Breast epithelium (tissue), 4 donors: ENCODE data around the gene TMEM218. TPM values are rescaled to one million over a fixed set of nuclear protein-coding genes. Genes with fewer than 3 reads are reported as not detected.

Source experiments
- DNase-seq, 2 donors: peaks; one replicate each; pipeline ENCODE4 v3.0.0-alpha.2; 2019; ENCODE audit warnings: low spot score in 2 of 2
- H3K27ac ChIP-seq, 2 donors: fragments of 200-600 bp; sonication (generic) in 1 of 2; one replicate each; pipeline ENCODE4 v1.5.1; 2016 to 2019; ENCODE audit warnings: mild to moderate bottlenecking in 1 of 2
- H3K27me3 ChIP-seq, 2 donors: fragments of 200-600 bp; sonication (generic) in 1 of 2; one replicate each; pipeline versions ENCODE4 v1.5.1 to v1.6.0; 2017 to 2019; ENCODE audit warnings: control low read depth in 1 of 2, mild to moderate bottlenecking in 1 of 2
- H3K36me3 ChIP-seq: fragments of 200-600 bp; one replicate; pipeline ENCODE4 v1.5.1; 2019
- H3K4me1 ChIP-seq, 2 donors: fragments of 200-600 bp; sonication (generic); one replicate each; pipeline ENCODE4 v1.5.1; 2016 to 2019; ENCODE audit warnings: control low read depth in 1 of 2
- H3K4me3 ChIP-seq, 3 donors: fragments of 200-600 bp; sonication (generic); 1 replicate in 2 of 3; 2 replicates in 1 of 3; pipeline ENCODE4 v1.5.1; 2016 to 2019; ENCODE audit warnings: mild to moderate bottlenecking in 3 of 3, moderate library complexity in 2 of 3
- H3K9me3 ChIP-seq, 2 donors: fragments of 200-600 bp; sonication (generic) in 1 of 2; one replicate each; pipeline ENCODE4 v1.5.1; 2016 to 2019; ENCODE audit warnings: control low read depth in 1 of 2
- POLR2A ChIP-seq: fragments of 450-650 bp; IDR thresholded peaks from one replicate; pipeline ENCODE4 v1.6.1; 2016; ENCODE audit warnings: antibody characterized with exemption, mild to moderate bottlenecking, moderate library complexity
- POLR2AphosphoS5 ChIP-seq, 3 donors: sonication (generic); formaldehyde crosslinking; IDR thresholded peaks; one replicate each; pipeline ENCODE4 v1.6.1; 2017; ENCODE audit warnings: antibody characterized with exemption in 3 of 3
- intact Hi-C: fragments of 100-400 bp; cut with DNase I; formaldehyde crosslinking; loops from one replicate; pipeline ENCODE4 v1.15.1; 2023; ENCODE audit warnings: low total_unique reads
- total RNA-seq, 3 donors: library from RNA; depleted of rRNA; stranded (reverse); fragments of >200 nt; gene quantifications; one replicate each; pipeline ENCODE4 v1.1.0, GENCODE V29; 2016
- TF ChIP-seq, protein P1 (sequence below), 3 donors: fragments of 450-650 bp; IDR thresholded peaks; one replicate each; pipeline ENCODE4 v1.5.1; 2016 to 2017; ENCODE audit warnings: antibody characterized with exemption in 3 of 3, mild to moderate bottlenecking in 3 of 3, moderate library complexity in 3 of 3

The TMEM218 gene
- total RNA-seq, 3 donors from 2014 or later: 20.6 to 26.2 (median 22.4) TPM

DNA sequence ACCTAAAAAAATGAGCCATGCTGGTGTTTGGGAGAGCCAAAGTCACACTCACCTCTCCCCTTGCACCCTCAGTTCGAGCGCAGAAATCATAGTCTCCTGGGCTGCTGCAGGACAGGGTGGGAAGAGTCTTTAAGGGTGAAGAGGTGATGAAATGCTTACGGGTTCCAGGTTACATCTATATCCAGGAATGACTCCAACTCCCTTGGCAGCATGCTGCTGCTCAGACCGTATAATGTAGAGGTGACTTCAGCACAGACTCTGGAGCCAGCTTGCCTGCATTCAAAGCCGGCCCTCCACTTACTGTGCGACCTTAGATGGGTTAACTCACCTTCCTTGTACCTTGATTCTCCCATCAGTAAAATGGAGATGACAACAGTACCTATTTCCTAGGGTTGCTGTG is 35.9 kb upstream of the TMEM218 start:
- no peaks in the 10 kb centered on the region for H3K27me3 ChIP-seq
- intact Hi-C loops: no loop called here
- H3K36me3 ChIP-seq: no peaks in the 10 kb centered on the region
- TF ChIP-seq POLR2A (no peak), POLR2AphosphoS5 (IDR thresholded peaks at IDR 0.05) (no peak)
- TF ChIP-seq, protein P1, sequence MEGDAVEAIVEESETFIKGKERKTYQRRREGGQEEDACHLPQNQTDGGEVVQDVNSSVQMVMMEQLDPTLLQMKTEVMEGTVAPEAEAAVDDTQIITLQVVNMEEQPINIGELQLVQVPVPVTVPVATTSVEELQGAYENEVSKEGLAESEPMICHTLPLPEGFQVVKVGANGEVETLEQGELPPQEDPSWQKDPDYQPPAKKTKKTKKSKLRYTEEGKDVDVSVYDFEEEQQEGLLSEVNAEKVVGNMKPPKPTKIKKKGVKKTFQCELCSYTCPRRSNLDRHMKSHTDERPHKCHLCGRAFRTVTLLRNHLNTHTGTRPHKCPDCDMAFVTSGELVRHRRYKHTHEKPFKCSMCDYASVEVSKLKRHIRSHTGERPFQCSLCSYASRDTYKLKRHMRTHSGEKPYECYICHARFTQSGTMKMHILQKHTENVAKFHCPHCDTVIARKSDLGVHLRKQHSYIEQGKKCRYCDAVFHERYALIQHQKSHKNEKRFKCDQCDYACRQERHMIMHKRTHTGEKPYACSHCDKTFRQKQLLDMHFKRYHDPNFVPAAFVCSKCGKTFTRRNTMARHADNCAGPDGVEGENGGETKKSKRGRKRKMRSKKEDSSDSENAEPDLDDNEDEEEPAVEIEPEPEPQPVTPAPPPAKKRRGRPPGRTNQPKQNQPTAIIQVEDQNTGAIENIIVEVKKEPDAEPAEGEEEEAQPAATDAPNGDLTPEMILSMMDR (IDR thresholded peaks at IDR 0.05): no peak
- H3K4me3 ChIP-seq: no peak overlapping the region
- H3K27ac ChIP-seq: no peak overlapping the region
- DNase-seq: no peak
- no peaks in the 10 kb centered on the region for H3K9me3 ChIP-seq
- no peaks in the 10 kb centered on the region for H3K4me1 ChIP-seq

DNA sequence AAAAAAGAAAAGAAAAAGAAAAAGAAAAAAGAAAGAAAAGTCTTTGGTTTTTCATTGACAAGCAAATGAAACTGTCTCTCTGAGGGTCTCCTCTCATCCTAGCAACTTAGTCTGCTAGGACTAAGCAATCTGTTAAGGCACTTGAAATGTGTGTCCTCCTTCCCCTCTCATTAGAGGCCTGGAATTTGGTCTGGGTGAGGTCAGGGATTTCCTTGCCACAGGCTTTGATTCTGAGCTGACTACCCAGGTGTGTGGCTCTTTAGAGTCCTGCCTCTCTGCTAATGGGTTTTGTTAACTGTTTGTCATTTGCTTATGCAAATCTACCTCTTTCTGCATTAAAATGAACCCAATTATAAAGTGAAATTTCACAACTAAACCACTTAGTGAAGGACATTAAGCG is 34.8 kb upstream of the TMEM218 start:
- H3K27ac ChIP-seq: no peak overlapping the region
- no peaks in the 10 kb centered on the region for H3K36me3 ChIP-seq
- H3K27me3 ChIP-seq: peaks cover 0 to 5% of the 10 kb centered on the region in 2 donors
- no peak for DNase-seq
- intact Hi-C loops: no loop called here
- no peaks in the 10 kb centered on the region for H3K4me1 ChIP-seq
- no peak overlapping the region for H3K4me3 ChIP-seq
- no peaks in the 10 kb centered on the region for H3K9me3 ChIP-seq
- TF ChIP-seq, protein P1 (IDR thresholded peaks at IDR 0.05): no peak
- TF ChIP-seq POLR2AphosphoS5 (IDR thresholded peaks at IDR 0.05): no peak
- TF ChIP-seq POLR2A: no peak

DNA sequence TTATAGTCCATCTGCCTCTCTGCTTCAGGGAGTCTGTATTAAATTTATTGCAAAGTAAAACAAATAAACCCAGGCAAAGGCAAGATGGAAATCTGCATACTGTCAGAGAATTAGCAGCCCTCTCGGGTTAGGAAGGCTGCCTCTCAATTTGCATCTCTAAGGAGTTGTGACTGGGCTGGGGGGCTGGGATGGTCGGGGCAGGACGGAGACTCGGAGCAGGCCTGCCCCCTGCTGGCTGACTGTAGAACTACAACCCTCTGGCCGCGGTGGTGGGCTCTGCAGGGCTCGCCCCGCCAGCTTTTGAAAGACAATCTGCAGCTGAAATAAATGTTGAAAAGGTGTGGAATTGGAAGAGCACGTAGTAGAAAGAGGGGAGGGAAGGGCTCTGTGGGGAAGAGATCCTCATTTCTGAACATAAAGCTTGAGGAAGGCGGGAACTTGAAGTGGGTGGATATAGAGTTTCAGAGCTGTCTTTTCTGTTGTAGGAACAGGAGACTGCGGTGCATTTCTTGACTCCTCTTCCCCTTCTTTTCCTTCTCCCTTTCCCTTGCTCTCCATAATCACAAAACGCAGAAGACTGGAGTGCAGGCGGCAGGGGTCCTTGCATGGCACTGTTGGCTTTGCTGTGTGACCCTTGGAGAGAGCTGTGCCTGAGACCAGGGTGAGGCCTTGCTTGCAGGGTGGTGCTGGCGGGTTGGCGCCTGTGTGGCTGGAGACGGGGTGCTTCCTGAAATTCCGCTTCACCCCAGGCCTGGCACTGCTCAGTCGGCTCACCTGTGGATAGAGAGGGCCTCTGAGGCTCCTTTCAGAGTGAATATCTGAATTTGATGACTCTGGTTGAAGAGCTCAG is 30.5 kb upstream of the TMEM218 start:
- intact Hi-C loops: no loop called here
- DNase-seq: no peak
- H3K27ac ChIP-seq: no peak overlapping the region

DNA sequence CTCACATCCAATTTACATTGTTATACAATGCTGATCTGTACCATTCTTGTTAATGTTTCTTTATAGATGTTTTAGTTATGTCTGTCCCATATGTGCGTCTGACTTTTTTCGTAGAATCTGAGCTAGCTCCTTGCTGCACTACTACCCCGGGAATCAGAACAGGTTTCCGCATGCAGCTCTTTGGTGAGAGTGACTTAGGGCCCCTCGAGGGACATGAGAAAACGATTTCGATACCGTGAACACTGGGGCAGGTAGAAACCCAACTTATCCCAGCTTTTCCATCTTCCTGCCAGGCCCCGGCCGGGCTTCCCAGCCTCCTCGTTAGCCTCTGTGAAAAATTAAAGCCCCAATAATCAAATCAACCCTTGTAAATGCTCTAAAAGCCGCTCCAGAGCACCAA is 29.8 kb upstream of the TMEM218 start:
- intact Hi-C loops: no loop called here

More for the DNA sequence above, 30.5 kb upstream of the TMEM218 start:
- Histone ChIP-seq H3K36me3 (no peaks in the 10 kb centered on the region), H3K9me3 (no peaks in the 10 kb centered on the region), H3K27me3 (peaks cover 0 to 13% of the 10 kb centered on the region in 2 donors), H3K4me3 (no peak overlapping the region), H3K4me1 (no peaks in the 10 kb centered on the region)
- no peak for TF ChIP-seq POLR2A
- TF ChIP-seq, protein P1 (IDR thresholded peaks at IDR 0.05): peak; percentile 70 to 92 (median 78)

DNA sequence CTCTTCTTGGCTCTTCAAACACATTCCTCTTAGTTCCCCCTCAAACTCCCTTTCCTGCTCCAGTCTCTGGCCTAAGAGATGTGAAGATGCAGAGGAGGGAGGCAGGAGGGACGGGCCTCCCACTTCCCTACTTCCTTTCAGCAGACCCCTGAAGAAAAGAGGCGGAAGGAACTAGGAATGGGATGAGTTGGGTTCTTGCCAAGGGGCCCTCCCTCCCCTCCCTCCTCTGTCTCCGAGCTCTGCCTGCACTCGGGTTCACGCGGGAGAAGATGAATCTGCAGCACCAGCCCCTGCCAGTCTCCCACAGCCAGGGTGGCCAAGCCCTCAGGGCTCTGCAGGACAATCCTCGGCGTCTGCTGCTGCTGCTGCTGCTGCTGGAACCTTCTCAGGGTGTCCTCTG is 28.8 kb upstream of the TMEM218 start:
- Histone ChIP-seq H3K4me3 (no peak overlapping the region), H3K27ac (no peak overlapping the region), H3K27me3 (peaks cover 0 to 13% of the 10 kb centered on the region in 2 donors), H3K9me3 (no peaks in the 10 kb centered on the region), H3K36me3 (no peaks in the 10 kb centered on the region), H3K4me1 (no peaks in the 10 kb centered on the region)
- no peak for DNase-seq
- intact Hi-C loops: no loop called here
- TF ChIP-seq POLR2AphosphoS5 (IDR thresholded peaks at IDR 0.05) (no peak), POLR2A (no peak)
- TF ChIP-seq, protein P1 (IDR thresholded peaks at IDR 0.05): no peak

More for the DNA sequence above, 29.8 kb upstream of the TMEM218 start:
- no peak for DNase-seq
- TF ChIP-seq, protein P1 (IDR thresholded peaks at IDR 0.05): no peak
- TF ChIP-seq POLR2A (no peak), POLR2AphosphoS5 (IDR thresholded peaks at IDR 0.05) (no peak)
- H3K4me1 ChIP-seq: no peaks in the 10 kb centered on the region
- H3K9me3 ChIP-seq: no peaks in the 10 kb centered on the region
- H3K36me3 ChIP-seq: no peaks in the 10 kb centered on the region
- H3K27me3 ChIP-seq: peaks cover 0 to 13% of the 10 kb centered on the region in 2 donors
- no peak overlapping the region for H3K4me3 ChIP-seq
- H3K27ac ChIP-seq: no peak overlapping the region
